ENCODE results near the gene SH2B3. TPM values are rescaled to one million over a fixed set of nuclear protein-coding genes. Genes with fewer than 3 reads are reported as not detected.

SH2B3 gene
- total and polyA plus RNA-seq, 2 donors (not counting 3 experiments of a cell fraction or from before 2014, with no cell fraction given) = 63.1 to 97.9 TPM

- Histone ChIP-seq H3K9ac (replicated peaks; ENCODE audit: extremely low read depth, insufficient read depth, low read length) (no peak overlapping the region), H3K9me1 (replicated peaks; ENCODE audit: control insufficient read depth, extremely low read depth, insufficient read depth, low read length) (no peaks in the 10 kb centered on the region), H4K20me1 (replicated peaks; ENCODE audit: control insufficient read depth, extremely low read depth, insufficient read depth, low read length) (peaks cover 3% of the 10 kb centered on the region), H3K9me3 (replicated peaks; ENCODE audit: control insufficient read depth, insufficient read depth, low read length) (no peaks in the 10 kb centered on the region), H3K4me3 (replicated peaks in 1 of 3; ENCODE audit: insufficient read depth in 1 of 3, low read depth in 1 of 3, low read length in 3 of 3) (no peak overlapping the region), H3K4me2 (ENCODE audit: insufficient read depth, low read length) (no peak overlapping the region), H3K4me1 (ENCODE audit: control insufficient read depth, extremely low read depth, insufficient read depth, low read length) (peaks cover 74% of the 10 kb centered on the region), H3K79me2 (ENCODE audit: control insufficient read depth, insufficient read depth, low read length) (peaks cover 99% of the 10 kb centered on the region), H2AFZ (ENCODE audit: low read depth, low read length) (no peak overlapping the region), H3K27me3 (ENCODE audit: control insufficient read depth in 2 of 2, insufficient read depth in 2 of 2, low read length in 2 of 2) (no peaks in the 10 kb centered on the region), H3K36me3 (ENCODE audit: control insufficient read depth in 2 of 2, extremely low read depth in 1 of 2, insufficient read depth in 2 of 2, low read length in 2 of 2) (peaks cover 2 to 9% of the 10 kb centered on the region in 2 experiments), H3K27ac (ENCODE audit: insufficient read depth, low read depth, low read length) (peak overlapping the region; percentile 72)
- BruUV-seq (replicated peaks) = no TSS peak
- intact Hi-C loops (cut with micrococcal nuclease) = loop anchor here (1.0 kb wide), 2 partner anchors 17 to 19 kb away; no protein-coding TSS in a partner anchor
- TF ChIP-seq JUN (IDR thresholded peaks at IDR 0.05; ENCODE audit: borderline replicate concordance, insufficient read depth, insufficient read length, low read depth) (no peak), MAX (IDR thresholded peaks at IDR 0.05; ENCODE audit: insufficient read depth, insufficient read length) (no peak), POLR2A (IDR thresholded peaks at IDR 0.05; ENCODE audit: low read depth, low read length) (no peak), POLR2AphosphoS5 (IDR thresholded peaks at IDR 0.05; ENCODE audit: insufficient read depth, low read depth, low read length) (no peak), MYC (IDR thresholded peaks at IDR 0.05; ENCODE audit: low read depth, low read length) (no peak), CTCF (IDR thresholded peaks at IDR 0.05; ENCODE audit: extremely low read depth in 1 of 2, insufficient read depth in 1 of 2, low read depth in 1 of 2, low read length in 2 of 2) (no peak), GATA2 (IDR thresholded peaks at IDR 0.05; ENCODE audit: insufficient read depth, insufficient read length, low read depth, low read length) (no peak), EZH2 (IDR thresholded peaks at IDR 0.05; ENCODE audit: borderline replicate concordance, low read depth, low read length, severe bottlenecking) (no peak), FOS (IDR thresholded peaks at IDR 0.05; ENCODE audit: borderline replicate concordance, insufficient read depth, low read length) (no peak)
- CTCF ChIA-PET = interaction anchor here (0.8 to 6.1 kb wide), 6 partner anchors 10 to 30 kb away, joined by 3 to 48 read pairs (median 4); no protein-coding TSS in a partner anchor
- POLR2A ChIA-PET = no interaction called here
- FAIRE-seq (peak; percentile 47), DNase-seq (ENCODE audit: low read depth, low spot score) (no peak)
- dilution Hi-C loops (cut with MboI; ENCODE audit: extremely low pct_ligation_motif_present, low sequenced_read_pairs) = no loop called here
These were observed 21.8 kb downstream of the SH2B3 start for GRCh38 chr12:111427417-111428074.

Measured in endothelial cell of umbilical vein (primary cell).